H1 (cell line): ENCODE results near the gene SMARCC2. TPM values are rescaled to one million over a fixed set of nuclear protein-coding genes. Genes with fewer than 3 reads are reported as not detected.
A peak's percentile ranks its signal among the peaks of the same experiment; 100 is the strongest.

ENCODE experiments used
- BCL11A ChIP-seq, 2 experiments: IDR thresholded peaks; one replicate each; pipeline ENCODE4 v1.6.1; 2011; ENCODE audit warnings: low read depth in 2 of 2, low read length in 2 of 2, mild to moderate bottlenecking in 2 of 2
- MAFK ChIP-seq: IDR thresholded peaks from 2 replicates; pipeline ENCODE4 v1.6.1; 2012; ENCODE audit warnings: low read depth, mild to moderate bottlenecking, improper control_type of control experiment, low read length
- POLR2AphosphoS5 ChIP-seq: IDR thresholded peaks from 2 replicates; pipeline ENCODE4 v1.6.1; 2011; ENCODE audit warnings: low read depth, low read length
- RAD21 ChIP-seq, 2 experiments: IDR thresholded peaks in 1 of 2; conservative IDR thresholded peaks in 1 of 2; 2 replicates each; pipeline ENCODE4 v1.6.1; 2011; ENCODE audit warnings: low read depth in 2 of 2, low read length in 2 of 2, improper control_type of control experiment in 1 of 2, inconsistent platforms in 1 of 2, mild to moderate bottlenecking in 1 of 2, moderate library complexity in 1 of 2
- RFX5 ChIP-seq: IDR thresholded peaks from 2 replicates; pipeline ENCODE4 v1.6.1; 2011; ENCODE audit warnings: low read depth, low read length, improper control_type of control experiment, borderline replicate concordance
- SIRT6 ChIP-seq: IDR thresholded peaks from one replicate; pipeline ENCODE4 v1.7.1; 2012; ENCODE audit warnings: low read length, inconsistent platforms
- SIX5 ChIP-seq: IDR thresholded peaks from 2 replicates; pipeline ENCODE4 v1.6.1; 2011; ENCODE audit warnings: mild to moderate bottlenecking, low read depth, low read length
- TCF12 ChIP-seq: IDR thresholded peaks from 2 replicates; pipeline ENCODE4 v1.6.1; 2011; ENCODE audit warnings: low read depth, mild to moderate bottlenecking, low read length
- polyA plus RNA-seq, 7 experiments: library from polyadenylated mRNA; depleted of rRNA in 3 of 7; stranded (reverse) in 5 of 7; unstranded in 2 of 7; fragments of >200 nt in 5 of 7; fragments of 200-250 nt in 2 of 7; gene quantifications; 1 replicate in 5 of 7; 2 replicates in 1 of 7; 4 replicates in 1 of 7; pipeline versions ENCODE4 v1.2.1 to v1.2.3, GENCODE V29; 2011 to 2013; ENCODE audit warnings: missing spikeins in 2 of 7, mixed read lengths in 2 of 7
- total RNA-seq: library from RNA; stranded (reverse); fragmentation: NEBNext Ultra II Directional; extraction: Animal tissue kit (Norgen Biotek cat#: 25700); gene quantifications from 2 replicates; pipeline ENCODE4 v1.2.1, GENCODE V29; 2021

Gene SMARCC2
- total and polyA plus RNA-seq, 2 of the 8 experiments (the other 6 are each of a cell fraction or from before 2014, with no cell fraction given) = 33.9 to 78.5 TPM

DNA sequence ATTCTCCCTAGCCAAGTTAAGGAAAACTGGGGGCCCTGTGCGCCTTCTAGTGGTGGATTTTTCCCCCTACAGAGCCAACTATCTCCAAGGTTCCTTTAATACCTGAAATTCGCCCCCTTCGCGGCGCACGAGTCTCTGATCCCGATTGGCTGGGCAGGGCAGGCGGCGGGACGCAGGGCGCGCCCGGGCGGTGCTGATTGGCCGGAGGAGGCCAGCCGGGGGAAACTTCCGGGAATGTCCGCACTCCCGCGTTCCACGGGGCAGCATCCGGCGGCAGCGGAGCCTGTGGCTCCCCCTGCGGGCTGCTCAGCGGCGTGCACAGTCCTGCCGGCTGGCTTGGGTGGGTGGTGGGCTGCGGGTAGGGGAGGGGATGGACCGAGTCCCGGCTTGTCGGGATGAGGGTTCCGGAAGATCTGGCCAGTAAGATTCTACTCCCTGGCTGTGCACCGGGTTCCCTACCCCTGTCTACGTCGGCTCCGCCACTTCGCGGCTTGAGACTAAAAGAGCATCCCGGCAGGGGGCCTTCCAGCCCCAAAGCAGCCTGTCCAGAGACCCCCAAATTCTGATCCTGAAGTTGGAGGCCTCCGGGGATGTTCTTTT, 34.9 kb upstream of the SMARCC2 start, which contains the start of gene NABP2 (continued):
- TF ChIP-seq BCL11A (IDR thresholded peaks at IDR 0.05; ENCODE audit: low read depth in 2 of 2, low read length in 2 of 2) (no peak), TCF12 (no peak), MAFK (no peak), RFX5 (no peak), RAD21 (IDR thresholded peaks at IDR 0.05 in 1 of 2, conservative IDR thresholded peaks at IDR 0.05 in 1 of 2; ENCODE audit: low read depth in 2 of 2, low read length in 2 of 2) (peak; percentile 39), SIRT6 (no peak), POLR2AphosphoS5 (no peak), SIX5 (no peak)
